Mucosa of descending colon (tissue), 3 donors: Measurements from ENCODE around the gene HSD17B13. TPM values are rescaled to one million over a fixed set of nuclear protein-coding genes. Genes with fewer than 3 reads are reported as not detected.
"Not testable (repeated sequence)": the region's sequence is repeated elsewhere in the genome, so short reads cannot be mapped to it uniquely, and the experiment has no call there.

ENCODE experiments used
- ATAC-seq: fragments of 200-7000 bp; cut with Tn5 transposase; one replicate; pipeline ENCODE4 v1.9.1; 2020; ENCODE audit warnings: mild to moderate bottlenecking, moderate library complexity
- DNase-seq, 3 donors: peaks; one replicate each; pipeline ENCODE4 v3.0.0-alpha.2; 2020
- H3K36me3 ChIP-seq: fragments of 200-600 bp; one replicate; pipeline ENCODE4 v1.8.0; 2021; ENCODE audit warnings: low read depth, mild to moderate bottlenecking
- H3K4me1 ChIP-seq: fragments of 200-600 bp; one replicate; pipeline ENCODE4 v1.8.0; 2021; ENCODE audit warnings: low read depth, mild to moderate bottlenecking
- H3K4me3 ChIP-seq: fragments of 200-600 bp; one replicate; pipeline ENCODE4 v1.8.0; 2021; ENCODE audit warnings: mild to moderate bottlenecking
- H3K9me3 ChIP-seq: fragments of 200-600 bp; one replicate; pipeline ENCODE4 v1.8.0; 2021; ENCODE audit warnings: mild to moderate bottlenecking
- intact Hi-C, 2 donors: fragments of 100-400 bp; cut with DNase I in 1 of 2; cut with micrococcal nuclease in 1 of 2; formaldehyde crosslinking; loops; one replicate each; pipeline versions ENCODE4 v1.11.0 to v1.11.1; 2022; cut with DNase I, micrococcal nuclease
- total RNA-seq, 3 donors: library from RNA; stranded (reverse); fragmentation: NEBNext Ultra II Directional in 2 of 3; extraction: Animal tissue kit (Norgen Biotek cat#: 25700) in 2 of 3; gene quantifications; one replicate each; pipeline versions ENCODE4 v1.2.1 to v1.2.4, GENCODE V29; 2021 to 2023
- TF ChIP-seq, protein P1 (sequence below): fragments of 200-600 bp; IDR thresholded peaks from one replicate; pipeline ENCODE4 v1.8.0; 2022; ENCODE audit warnings: antibody characterized with exemption, mild to moderate bottlenecking
- donor health status: DM: no; HTN: no; CAD: no; lungs with moderate emphysema.
- donor health status: DM: no; HTN: no; CAD: no.
- donor health status: DM: no; HTN: yes; CAD: no.

HSD17B13 gene
- total RNA-seq, 3 donors from 2014 or later, result 0.36 to 1.8 (median 0.76) TPM

DNA sequence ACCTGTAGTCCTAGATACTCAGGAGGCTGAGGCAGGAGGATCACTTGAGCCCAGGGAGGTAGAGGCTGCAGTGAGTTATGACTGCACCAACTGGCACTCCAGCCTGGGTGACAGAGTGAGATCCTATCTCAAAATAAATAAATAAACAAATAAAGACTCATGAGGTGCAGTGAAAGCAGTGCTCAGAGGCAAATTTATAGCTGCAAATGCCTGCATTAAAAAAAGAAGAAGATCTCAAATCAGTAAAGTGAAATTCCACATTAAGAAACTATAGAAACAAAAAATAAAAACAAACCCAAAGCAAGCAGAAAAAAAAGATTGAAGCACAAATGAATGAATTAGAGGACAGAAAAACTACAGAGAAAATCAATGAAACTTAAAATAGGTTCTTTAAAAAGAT is 22.5 kb upstream of the HSD17B13 start:
- no peak for DNase-seq
- TF ChIP-seq, protein P1, sequence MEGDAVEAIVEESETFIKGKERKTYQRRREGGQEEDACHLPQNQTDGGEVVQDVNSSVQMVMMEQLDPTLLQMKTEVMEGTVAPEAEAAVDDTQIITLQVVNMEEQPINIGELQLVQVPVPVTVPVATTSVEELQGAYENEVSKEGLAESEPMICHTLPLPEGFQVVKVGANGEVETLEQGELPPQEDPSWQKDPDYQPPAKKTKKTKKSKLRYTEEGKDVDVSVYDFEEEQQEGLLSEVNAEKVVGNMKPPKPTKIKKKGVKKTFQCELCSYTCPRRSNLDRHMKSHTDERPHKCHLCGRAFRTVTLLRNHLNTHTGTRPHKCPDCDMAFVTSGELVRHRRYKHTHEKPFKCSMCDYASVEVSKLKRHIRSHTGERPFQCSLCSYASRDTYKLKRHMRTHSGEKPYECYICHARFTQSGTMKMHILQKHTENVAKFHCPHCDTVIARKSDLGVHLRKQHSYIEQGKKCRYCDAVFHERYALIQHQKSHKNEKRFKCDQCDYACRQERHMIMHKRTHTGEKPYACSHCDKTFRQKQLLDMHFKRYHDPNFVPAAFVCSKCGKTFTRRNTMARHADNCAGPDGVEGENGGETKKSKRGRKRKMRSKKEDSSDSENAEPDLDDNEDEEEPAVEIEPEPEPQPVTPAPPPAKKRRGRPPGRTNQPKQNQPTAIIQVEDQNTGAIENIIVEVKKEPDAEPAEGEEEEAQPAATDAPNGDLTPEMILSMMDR, result no peak
- no peak overlapping the region for H3K4me3 ChIP-seq
- intact Hi-C loops, result no loop called here
- no peak for ATAC-seq
- peaks cover 3% of the 10 kb centered on the region for H3K9me3 ChIP-seq
- H3K4me1 ChIP-seq, result no peaks in the 10 kb centered on the region
- peaks cover 5% of the 10 kb centered on the region for H3K36me3 ChIP-seq

DNA sequence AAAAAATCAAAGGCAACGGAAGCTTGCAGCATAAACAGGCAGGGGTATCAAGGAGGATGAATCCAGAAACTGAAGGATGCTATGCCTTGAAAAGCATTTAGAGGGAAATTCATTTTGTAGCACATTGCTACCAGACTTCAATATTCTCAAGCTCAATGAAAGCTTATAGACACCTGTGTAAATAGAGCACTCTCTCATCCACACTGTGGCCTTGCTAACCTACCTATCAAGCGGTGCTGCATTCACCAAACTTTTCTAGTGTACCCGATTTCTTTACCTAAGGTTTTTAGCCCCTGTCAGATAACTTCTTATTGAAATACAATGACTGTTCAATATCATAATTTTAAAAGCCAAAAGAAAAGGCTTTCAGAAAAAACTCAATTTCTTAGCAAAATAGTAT is 20.2 kb upstream of the HSD17B13 start:
- DNase-seq (no peak), ATAC-seq (no peak)
- peaks cover 3% of the 10 kb centered on the region for H3K9me3 ChIP-seq
- TF ChIP-seq, protein P1, result no peak
- no peak overlapping the region for H3K4me3 ChIP-seq
- peaks cover 5% of the 10 kb centered on the region for H3K36me3 ChIP-seq
- intact Hi-C loops, result no loop called here
- H3K4me1 ChIP-seq, result no peaks in the 10 kb centered on the region

DNA sequence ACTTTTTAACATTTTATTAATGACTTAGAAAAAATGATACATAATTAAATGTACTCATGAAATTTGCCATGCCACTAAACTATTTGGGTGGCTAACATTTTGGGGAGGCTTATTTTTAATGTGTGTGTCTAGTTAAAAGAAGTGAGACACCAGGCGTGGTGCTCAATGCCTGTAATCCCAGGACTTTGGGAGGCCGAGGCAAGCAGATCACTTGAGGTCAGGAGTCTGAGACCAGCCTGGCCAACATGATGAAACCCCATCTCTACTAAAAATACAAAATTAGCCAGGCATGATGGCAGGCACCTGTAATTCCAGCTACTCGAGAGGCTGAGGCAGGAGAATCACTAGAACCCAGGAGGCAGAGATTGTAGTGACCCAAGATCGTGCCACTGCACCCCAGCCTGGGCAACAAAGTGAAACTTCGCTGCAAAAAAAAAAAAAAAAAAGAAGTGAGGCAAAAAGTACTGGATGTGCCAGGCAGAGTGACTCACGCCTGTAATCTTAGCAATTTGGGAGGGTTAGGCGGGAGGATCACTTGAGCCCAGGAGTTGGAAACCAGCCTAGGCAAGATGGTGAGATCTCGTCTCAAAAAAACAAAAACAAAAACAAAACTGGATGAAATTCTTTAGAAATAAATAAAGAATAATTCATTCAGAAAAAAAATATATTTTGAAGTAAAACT is 19.4 kb upstream of the HSD17B13 start:
- H3K4me1 ChIP-seq, intact Hi-C loops, H3K36me3 ChIP-seq, H3K4me3 ChIP-seq, DNase-seq, H3K9me3 ChIP-seq, ATAC-seq: not testable (repeated sequence)

DNA sequence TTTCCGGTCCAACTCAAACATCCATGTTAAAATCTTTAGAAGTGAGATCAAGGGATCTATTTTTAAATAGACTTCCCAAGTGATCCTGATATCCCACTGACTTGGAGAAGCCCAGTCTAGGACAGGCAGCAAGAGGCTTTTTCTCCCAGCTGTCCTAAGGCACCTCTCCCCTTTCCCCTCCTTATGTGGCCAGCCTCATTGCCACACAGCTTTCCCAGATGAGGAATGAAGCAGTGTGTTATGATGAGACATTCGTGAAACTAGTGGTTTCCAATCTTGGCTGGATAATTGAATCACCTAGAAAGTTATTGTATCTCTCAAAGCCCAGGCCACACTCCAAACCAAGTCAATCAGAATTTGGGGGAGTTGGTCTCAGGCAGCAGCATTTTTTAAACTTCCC is 16.8 kb upstream of the HSD17B13 start:
- H3K36me3 ChIP-seq, result peaks cover 16% of the 10 kb centered on the region
- ATAC-seq (no peak), DNase-seq (no peak)
- no peaks in the 10 kb centered on the region for H3K4me1 ChIP-seq
- intact Hi-C loops, result no loop called here
- TF ChIP-seq, protein P1, result no peak
- H3K4me3 ChIP-seq, result no peak overlapping the region
- H3K9me3 ChIP-seq, result no peaks in the 10 kb centered on the region

DNA sequence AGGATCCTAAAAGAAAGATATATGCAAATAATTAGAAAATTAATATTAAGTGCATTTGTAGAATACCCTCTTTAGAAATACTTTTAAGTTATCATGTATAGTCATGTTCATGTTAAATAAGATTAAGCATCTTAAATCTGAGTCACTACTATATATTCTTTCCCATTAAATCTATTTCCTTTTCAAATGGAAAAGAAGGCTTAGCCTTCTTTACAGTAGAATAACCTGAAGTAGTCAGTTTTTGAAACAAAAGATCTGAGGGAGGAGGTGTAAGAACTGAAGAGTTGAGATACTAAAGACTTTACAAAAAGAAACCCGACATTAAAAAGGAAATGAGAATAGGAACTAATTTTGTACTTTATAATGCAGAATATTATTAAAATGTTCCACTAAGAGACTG is 14.7 kb upstream of the HSD17B13 start:
- peaks cover 9% of the 10 kb centered on the region for H3K9me3 ChIP-seq
- no peak overlapping the region for H3K4me3 ChIP-seq
- DNase-seq (no peak), ATAC-seq (no peak)
- TF ChIP-seq, protein P1, result no peak
- intact Hi-C loops, result no loop called here
- H3K36me3 ChIP-seq, result peaks cover 16% of the 10 kb centered on the region
- H3K4me1 ChIP-seq, result no peaks in the 10 kb centered on the region

DNA sequence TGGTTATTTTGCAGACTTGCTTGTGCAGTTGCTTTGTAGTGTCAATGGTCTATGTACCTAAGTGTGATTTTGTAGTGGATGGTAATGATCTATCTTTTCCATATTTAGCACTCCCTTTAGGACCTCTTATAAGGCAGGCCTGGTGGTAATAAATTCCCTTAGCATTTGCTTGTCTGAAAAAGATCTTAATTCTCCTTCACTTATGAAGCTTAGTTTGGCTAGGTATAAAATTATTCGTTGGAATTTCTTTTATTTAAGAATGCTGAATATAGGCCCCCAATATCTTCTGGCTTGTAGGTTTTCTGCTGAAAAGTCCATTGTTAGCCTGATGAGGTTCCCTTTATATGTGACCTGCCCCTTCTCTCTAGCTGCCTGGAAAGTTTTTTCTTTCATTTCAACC is 10.6 kb upstream of the HSD17B13 start:
- ATAC-seq (no peak), DNase-seq (no peak)
- TF ChIP-seq, protein P1, result no peak
- Histone ChIP-seq H3K9me3 (peaks cover 9% of the 10 kb centered on the region), H3K4me1 (no peaks in the 10 kb centered on the region), H3K36me3 (peaks cover 11% of the 10 kb centered on the region), H3K4me3 (no peak overlapping the region)
- intact Hi-C loops, result no loop called here
